Upper lobe of left lung (tissue), 4 donors: Measurements from ENCODE around the gene CRB1.

Source experiments
- CTCF ChIP-seq, 6 experiments: fragments of 450-650 bp in 4 of 6; fragments of 200-600 bp in 2 of 6; sonication (generic) in 2 of 6; IDR thresholded peaks; one replicate each; pipeline ENCODE4 v1.5.1; 2016 to 2019; ENCODE audit warnings: antibody characterized with exemption in 6 of 6
- EP300 ChIP-seq, 4 donors: sonication (generic); formaldehyde crosslinking; IDR thresholded peaks; one replicate each; pipeline ENCODE4 v1.5.1; 2017; ENCODE audit warnings: antibody characterized with exemption in 4 of 4, control low read depth in 2 of 4
- POLR2AphosphoS5 ChIP-seq, 2 donors: sonication (generic); formaldehyde crosslinking; IDR thresholded peaks; one replicate each; pipeline ENCODE4 v1.5.1; 2017; ENCODE audit warnings: antibody characterized with exemption in 2 of 2

GRCh38 chr1:197521118-197521739, 253.2 kb downstream of the CRB1 start:
- TF ChIP-seq CTCF (IDR thresholded peaks at IDR 0.05) (peak in 5 of 6 experiments; percentile 33 to 51 (median 48)), POLR2AphosphoS5 (IDR thresholded peaks at IDR 0.05) (no peak), EP300 (IDR thresholded peaks at IDR 0.05) (no peak)
